HK-2 (cell line): ENCODE results near the gene C1QTNF4.
A peak's percentile ranks its signal among the peaks of the same experiment; 100 is the strongest.
"Not testable (repeated sequence)": the region's sequence is repeated elsewhere in the genome, so short reads cannot be mapped to it uniquely, and the experiment has no call there.

Experiments
- DNase-seq: peaks from one replicate; pipeline ENCODE4 v3.0.0-alpha.2; 2018; ENCODE audit not compliant: unreplicated experiment

C1QTNF4 gene

DNA sequence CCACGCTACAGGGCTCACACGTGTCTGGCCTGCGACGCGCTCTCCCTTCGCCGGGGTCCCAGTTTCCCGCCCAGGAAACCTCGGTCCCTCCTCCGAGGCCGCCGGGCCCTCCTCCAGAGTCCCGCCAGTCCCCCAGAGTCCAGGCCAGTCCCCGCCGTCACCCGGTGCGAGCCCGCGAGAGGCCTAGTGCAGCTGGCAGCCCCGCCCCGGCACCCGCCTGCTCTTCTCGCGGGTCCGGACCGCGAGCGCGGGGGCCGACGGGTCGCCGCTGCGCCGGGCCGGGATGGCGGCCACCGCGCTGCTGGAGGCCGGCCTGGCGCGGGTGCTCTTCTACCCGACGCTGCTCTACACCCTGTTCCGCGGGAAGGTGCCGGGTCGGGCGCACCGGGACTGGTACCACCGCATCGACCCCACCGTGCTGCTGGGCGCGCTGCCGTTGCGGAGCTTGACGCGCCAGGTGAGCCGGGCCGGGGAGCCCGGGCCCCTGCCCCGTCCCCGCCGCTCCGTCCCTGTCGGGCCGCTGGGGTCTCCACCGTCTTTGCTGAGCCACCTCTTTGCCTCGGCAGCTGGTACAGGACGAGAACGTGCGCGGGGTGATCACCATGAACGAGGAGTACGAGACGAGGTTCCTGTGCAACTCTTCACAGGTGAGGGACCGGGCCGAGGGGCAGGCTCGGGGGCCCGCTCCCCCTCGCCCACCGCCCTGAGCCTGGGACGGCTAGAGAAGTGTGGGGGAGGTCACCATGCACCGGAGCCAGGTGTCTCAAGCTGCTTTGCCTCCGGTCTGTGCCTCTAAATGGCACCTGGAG lies 28.7 kb downstream of the C1QTNF4 start, which contains the start of gene PTPMT1:
Gene PTPMT1 (plus strand): TSS at position 260 of the 809 bp plus-strand sequence. CDS start 24 bp downstream, at position 284.
- peak; percentile 73 for DNase-seq

DNA sequence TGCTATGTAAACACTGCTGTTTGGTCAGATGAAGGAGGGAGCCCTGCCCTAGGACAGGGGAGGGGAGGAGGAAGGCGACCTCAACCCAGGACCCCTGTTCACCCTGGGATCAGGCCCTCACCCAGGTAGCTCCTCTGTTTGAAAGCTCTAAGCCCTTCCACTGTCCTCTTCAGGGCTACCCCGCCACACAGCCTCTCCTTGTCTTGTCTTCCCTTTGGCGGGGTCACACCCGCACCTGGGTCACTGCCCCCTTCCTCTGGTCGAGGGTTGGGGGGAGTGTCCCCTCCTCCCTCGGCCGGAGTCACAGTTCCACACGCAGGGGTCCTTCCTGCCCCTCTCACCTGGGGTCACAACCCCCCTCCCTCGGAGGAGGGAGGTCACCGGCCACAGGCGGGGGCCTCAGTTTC lies 29.3 kb downstream of the C1QTNF4 start:
- no peak for DNase-seq

- not testable (repeated sequence) for DNase-seq
Measured at GRCh38 chr11:47564366-47564765, 29.8 kb downstream of the C1QTNF4 start.

GRCh38 chr11:47562393-47562792 lies 31.8 kb downstream of the C1QTNF4 start:
- not testable (repeated sequence) for DNase-seq

DNA sequence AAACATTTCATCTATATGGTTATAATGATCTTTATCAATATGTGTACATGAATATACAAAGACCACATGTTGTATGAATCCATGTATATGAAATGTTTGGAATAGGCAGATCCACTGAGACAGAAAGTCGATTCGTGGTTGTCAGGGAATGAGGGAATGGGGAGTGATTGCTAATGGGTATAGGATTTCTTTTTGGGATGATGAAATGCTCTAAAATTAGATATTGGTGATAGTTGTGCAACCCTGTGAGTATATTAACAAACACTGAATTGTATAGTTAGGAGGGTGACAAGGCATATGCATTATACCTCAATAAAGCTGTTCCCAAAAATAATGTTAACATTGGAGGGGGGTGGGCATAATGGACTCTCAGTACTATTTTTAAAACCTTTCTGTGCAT lies 33.8 kb downstream of the C1QTNF4 start:
- DNase-seq = no peak

GRCh38 chr11:47558695-47559094 lies 35.5 kb downstream of the C1QTNF4 start:
- no peak for DNase-seq

- DNase-seq = not testable (repeated sequence)
Measured at GRCh38 chr11:47557004-47557403, 37.2 kb downstream of the C1QTNF4 start.

GRCh38 chr11:47553406-47553743 lies 40.8 kb downstream of the C1QTNF4 start:
- DNase-seq = no peak

- DNase-seq = peak; percentile 84
Measured at GRCh38 chr11:47552566-47553405, 41.4 kb downstream of the C1QTNF4 start, which contains the start of gene CELF1. Gene CELF1 (minus strand): TSS chr11:47553132. CDS start chr11:47499523, 53,609 bp downstream.

DNA sequence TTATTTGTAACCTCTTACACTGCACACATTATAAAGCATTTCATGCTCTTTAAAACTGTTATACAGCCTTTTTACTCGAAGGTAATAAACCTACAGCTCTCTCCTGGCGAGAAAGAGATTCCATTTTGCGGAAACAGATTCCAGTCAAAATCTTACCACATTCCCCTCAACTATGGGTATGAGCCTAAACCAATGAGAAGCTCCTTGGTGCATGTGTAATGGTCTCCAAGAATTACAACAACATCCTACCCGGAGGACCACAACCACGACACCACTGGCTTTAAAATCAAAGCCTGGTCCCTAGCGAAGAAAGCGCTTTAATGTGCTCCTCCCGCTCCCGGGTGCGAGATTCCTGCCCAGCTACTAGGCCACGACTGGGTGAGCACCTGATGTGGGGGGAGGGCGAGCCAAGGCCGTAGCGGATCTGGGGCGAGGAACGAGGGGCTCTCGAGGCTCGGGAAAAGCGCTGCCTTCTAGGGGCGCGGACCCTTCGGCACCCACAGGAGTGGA lies 42.1 kb downstream of the C1QTNF4 start:
- DNase-seq = peak; percentile 45

DNA sequence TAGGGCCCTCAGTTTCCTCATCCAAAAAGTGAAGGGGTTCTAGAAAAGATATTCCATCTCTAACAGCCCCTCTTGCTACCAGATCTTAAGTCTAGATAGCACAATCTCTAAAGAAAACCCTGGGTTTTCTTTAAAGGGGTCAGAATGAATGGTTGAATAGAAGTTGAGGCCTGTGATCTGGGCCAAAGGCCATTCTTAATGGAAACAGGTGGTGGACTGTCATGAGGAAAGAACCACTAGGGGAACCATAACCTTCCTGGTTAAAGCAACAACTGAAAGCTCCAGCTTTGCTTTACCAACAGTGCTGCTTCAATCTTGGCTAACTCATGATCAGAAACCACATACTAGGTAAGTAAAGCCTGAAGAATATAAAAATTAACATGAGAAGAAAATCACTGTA lies 43.1 kb downstream of the C1QTNF4 start:
- DNase-seq = no peak

DNA sequence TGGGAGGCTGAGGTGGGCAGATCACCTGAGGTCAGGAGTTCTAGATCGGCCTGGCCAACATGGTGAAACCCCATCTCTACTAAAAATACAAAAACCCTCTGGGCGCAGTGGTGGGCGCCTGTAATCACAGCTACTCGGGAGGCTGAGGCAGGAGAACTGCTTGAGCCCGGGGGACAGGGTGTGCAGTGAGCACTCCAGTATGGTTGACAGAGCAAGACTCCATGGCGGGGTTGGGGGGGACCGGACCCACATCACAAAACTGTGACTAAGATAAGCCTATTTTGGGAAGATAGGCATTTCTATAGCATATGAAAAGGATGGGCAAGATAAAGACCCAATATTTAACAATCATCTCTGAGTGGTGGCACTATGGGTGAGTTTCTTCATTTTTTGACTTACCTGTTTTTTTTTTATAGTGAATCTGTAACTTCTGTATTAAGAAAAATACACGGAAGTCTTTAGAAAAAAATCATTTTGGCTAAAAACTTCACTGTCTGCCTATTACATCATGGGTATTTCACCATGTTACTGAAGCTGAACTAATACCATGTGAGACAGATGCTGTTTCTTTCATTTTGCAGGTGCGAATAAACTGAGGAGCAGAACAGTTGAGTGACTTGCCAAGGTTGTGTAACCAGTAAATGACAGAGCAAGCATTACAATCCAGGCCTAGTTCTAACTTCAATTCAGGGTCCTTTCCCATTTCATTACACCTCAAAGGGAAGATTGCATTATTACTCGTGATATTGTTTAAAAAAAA lies 43.7 kb downstream of the C1QTNF4 start:
- DNase-seq = no peak

DNA sequence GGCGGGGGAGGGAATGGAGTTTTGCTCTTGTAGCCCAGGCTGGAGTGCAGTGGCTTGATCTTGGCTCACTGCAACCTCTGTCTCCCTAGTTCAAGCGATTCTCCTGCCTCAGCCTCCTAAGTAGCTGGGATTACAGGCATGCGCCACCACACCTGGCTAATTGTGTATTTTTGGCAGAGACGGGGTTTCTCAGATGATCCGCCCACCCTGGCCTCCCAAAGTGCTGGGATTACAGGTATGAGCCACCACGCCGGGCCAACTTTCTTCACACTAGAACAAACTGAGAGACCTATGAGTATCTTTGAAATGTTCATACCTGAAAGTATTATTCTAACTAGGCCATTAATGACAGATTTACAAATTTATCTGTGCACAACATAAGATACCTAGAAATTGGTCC lies 47.9 kb downstream of the C1QTNF4 start:
- DNase-seq = not testable (repeated sequence)

- no peak for DNase-seq
Measured at GRCh38 chr11:47545298-47545697, 48.9 kb downstream of the C1QTNF4 start.

GRCh38 chr11:47541070-47541469 lies 53.1 kb downstream of the C1QTNF4 start:
- DNase-seq = no peak

- no peak for DNase-seq
Measured at GRCh38 chr11:47539681-47540039, 54.6 kb downstream of the C1QTNF4 start.
